ENCODE measurements around the gene SCN3A. TPM values are rescaled to one million over a fixed set of nuclear protein-coding genes. Genes with fewer than 3 reads are reported as not detected.

The SCN3A gene
- total RNA-seq, 1 donor from 2014 or later, result not detected

GRCh38 chr2:165056564-165056963, 147.3 kb downstream of the SCN3A start:
- Histone ChIP-seq H3K4me3 (ENCODE audit: low read depth, low read length) (no peak overlapping the region), H3K27me3 (ENCODE audit: control insufficient read depth, insufficient read depth, low read length) (no peaks in the 10 kb centered on the region), H3K36me3 (ENCODE audit: control insufficient read depth, insufficient read depth, low read length) (no peaks in the 10 kb centered on the region)
- DNase-seq (ENCODE audit: low read depth) (no peak), FAIRE-seq (no peak)
- TF ChIP-seq CTCF (IDR thresholded peaks at IDR 0.05; ENCODE audit: insufficient read depth, low read length, severe bottlenecking), result no peak

- H3K27me3 ChIP-seq (ENCODE audit: control insufficient read depth, insufficient read depth, low read length), result no peaks in the 10 kb centered on the region
- TF ChIP-seq CTCF (IDR thresholded peaks at IDR 0.05; ENCODE audit: insufficient read depth, low read length, severe bottlenecking), result no peak
- no peaks in the 10 kb centered on the region for H3K36me3 ChIP-seq (ENCODE audit: control insufficient read depth, insufficient read depth, low read length)
- H3K4me3 ChIP-seq (ENCODE audit: low read depth, low read length), result no peak overlapping the region
- no peak for DNase-seq (ENCODE audit: low read depth)
- no peak for FAIRE-seq
Measured at GRCh38 chr2:165055082-165055851, 148.6 kb downstream of the SCN3A start.

- no peak overlapping the region for H3K4me3 ChIP-seq (ENCODE audit: low read depth, low read length)
- H3K27me3 ChIP-seq (ENCODE audit: control insufficient read depth, insufficient read depth, low read length), result no peaks in the 10 kb centered on the region
- H3K36me3 ChIP-seq (ENCODE audit: control insufficient read depth, insufficient read depth, low read length), result no peaks in the 10 kb centered on the region
- TF ChIP-seq CTCF (IDR thresholded peaks at IDR 0.05; ENCODE audit: insufficient read depth, low read length, severe bottlenecking), result no peak
- no peak for FAIRE-seq
- DNase-seq (ENCODE audit: low read depth), result no peak
Measured at GRCh38 chr2:165054652-165055051, 149.2 kb downstream of the SCN3A start.

DNA sequence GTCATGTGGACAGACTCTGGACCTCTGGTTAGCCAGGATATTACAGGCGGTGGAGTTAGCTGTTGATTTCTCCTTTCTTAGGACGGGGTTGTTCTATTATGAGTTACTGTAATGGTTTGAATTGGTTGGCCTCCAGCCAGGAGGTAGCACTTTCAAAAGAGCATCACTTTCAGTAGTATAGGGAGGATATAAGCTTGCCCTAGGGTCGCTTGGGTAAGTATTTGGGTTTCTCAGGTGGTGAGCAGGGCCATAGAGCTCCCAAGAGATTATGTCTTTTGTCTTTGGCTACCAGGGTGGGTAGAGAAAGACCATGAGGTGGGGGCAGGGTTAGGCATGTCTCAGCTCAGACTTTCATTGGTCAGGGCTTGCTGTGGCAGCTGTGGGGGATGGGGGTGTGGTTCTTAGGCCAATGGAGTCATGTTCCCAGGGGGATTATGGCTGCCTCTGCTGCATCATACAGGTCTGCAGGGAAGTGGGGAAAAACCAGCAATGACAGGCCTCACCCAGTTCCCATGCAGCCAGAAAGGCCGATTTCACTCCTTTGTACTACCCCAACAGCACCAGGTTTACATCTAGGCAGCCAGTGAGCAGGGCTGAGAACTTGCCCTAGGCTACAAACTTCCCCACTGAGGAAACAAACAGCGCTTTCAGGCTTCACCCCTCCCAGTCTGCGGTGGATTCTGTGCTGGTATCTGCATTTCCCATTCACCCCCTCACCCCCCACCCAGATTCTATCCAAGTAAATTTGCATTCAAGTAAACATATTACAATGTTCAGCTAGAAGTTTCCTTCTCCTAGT, 159.1 kb downstream of the SCN3A start:
- DNase-seq (ENCODE audit: low read depth), result no peak
- FAIRE-seq, result no peak
- no peak for TF ChIP-seq CTCF (IDR thresholded peaks at IDR 0.05; ENCODE audit: insufficient read depth, low read length, severe bottlenecking)
- Histone ChIP-seq H3K36me3 (ENCODE audit: control insufficient read depth, insufficient read depth, low read length) (no peaks in the 10 kb centered on the region), H3K4me3 (ENCODE audit: low read depth, low read length) (no peak overlapping the region), H3K27me3 (ENCODE audit: control insufficient read depth, insufficient read depth, low read length) (no peaks in the 10 kb centered on the region)

Other genes with a start within 250 kb of the SCN3A start
- gene SLC38A11, start 248.5 kb downstream of the SCN3A start, total RNA-seq, result not detected in 2 replicates
- under 0.01 TPM in 2 replicates for gene SCN2A, start 35.4 kb upstream of the SCN3A start, total RNA-seq

All from bronchial epithelial cell (primary cell).